ENCODE data around the gene HDAC2. TPM values are rescaled to one million over a fixed set of nuclear protein-coding genes. Genes with fewer than 3 reads are reported as not detected.
A peak's percentile ranks its signal among the peaks of the same experiment; 100 is the strongest.
"Not testable (repeated sequence)": the region's sequence is repeated elsewhere in the genome, so short reads cannot be mapped to it uniquely, and the experiment has no call there.

The HDAC2 gene
- total RNA-seq, 1 experiment from 2014 or later = 66.0 TPM

DNA sequence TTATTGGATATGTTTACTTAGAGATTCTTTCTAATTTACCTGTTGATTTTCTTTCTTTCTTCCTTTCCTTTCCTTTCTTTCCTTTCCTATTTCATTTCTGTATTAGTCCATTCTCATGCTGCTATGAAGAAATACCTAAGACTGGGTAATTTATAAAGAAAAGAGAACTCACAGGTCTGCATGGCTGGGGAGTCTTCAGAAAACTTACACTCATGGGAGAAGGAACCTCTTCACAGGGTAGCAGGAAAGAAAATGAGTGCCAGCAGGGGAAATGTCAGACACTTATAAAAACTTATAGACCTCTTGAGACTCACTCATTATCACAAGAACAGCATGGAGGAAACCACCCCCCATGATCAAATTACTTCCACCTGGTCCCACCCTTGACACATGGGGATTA lies 40.8 kb downstream of the HDAC2 start:
- DNase-seq (ENCODE audit: low read depth, low spot score) = no peak
- in situ Hi-C loops (cut with HindIII; ENCODE audit: low pct_unique_long_range_greater_than_20kb, low sequenced_read_pairs) = no loop called here

DNA sequence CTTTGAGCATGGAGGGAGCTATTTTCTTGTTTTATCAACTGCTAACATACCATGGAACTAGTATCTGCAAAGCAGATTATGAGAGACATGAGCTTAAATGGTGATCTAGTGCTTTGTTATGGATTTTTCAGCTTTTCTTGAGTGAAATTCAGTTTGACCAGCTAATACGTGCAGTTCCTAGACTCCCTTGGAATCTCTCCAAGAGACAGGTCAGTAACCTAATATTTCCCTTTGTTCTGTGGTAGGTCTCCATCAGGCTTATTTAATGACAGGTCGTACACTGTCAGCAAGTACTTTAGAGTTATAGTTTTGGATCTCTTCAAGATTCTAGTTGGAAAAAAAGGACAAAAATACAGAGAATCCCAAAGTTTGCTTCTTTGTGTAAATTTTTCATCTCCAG lies 43.9 kb downstream of the HDAC2 start:
- in situ Hi-C loops (cut with HindIII; ENCODE audit: low pct_unique_long_range_greater_than_20kb, low sequenced_read_pairs) = no loop called here
- no peak for DNase-seq (ENCODE audit: low read depth, low spot score)

GRCh38 chr6:113925378-113925777 lies 45.6 kb downstream of the HDAC2 start:
- DNase-seq (ENCODE audit: low read depth, low spot score) = no peak
- in situ Hi-C loops (cut with HindIII; ENCODE audit: low pct_unique_long_range_greater_than_20kb, low sequenced_read_pairs) = no loop called here

- no peak for DNase-seq (ENCODE audit: low read depth, low spot score)
- in situ Hi-C loops (cut with HindIII; ENCODE audit: low pct_unique_long_range_greater_than_20kb, low sequenced_read_pairs) = no loop called here
Measured at GRCh38 chr6:113924312-113924723, 46.6 kb downstream of the HDAC2 start.

DNA sequence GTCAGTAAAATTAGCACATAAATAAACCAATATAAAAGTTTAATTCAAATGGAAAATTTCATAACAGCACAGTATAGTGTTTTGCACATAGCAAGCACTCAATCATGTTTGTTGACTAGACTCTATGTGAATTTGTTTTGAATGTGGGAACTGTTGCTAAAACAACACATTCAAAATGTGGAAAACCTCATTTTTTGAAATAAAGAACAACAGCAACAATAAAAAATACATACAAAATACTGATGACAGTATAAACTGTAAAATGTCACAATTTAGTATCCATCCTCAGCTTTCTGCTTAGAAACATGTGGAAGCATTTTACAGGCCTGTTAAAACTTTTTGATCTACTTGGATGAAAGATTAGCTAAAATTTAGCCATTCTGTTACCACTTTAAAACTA lies 47.4 kb downstream of the HDAC2 start:
- no peak for DNase-seq (ENCODE audit: low read depth, low spot score)
- in situ Hi-C loops (cut with HindIII; ENCODE audit: low pct_unique_long_range_greater_than_20kb, low sequenced_read_pairs) = no loop called here

DNA sequence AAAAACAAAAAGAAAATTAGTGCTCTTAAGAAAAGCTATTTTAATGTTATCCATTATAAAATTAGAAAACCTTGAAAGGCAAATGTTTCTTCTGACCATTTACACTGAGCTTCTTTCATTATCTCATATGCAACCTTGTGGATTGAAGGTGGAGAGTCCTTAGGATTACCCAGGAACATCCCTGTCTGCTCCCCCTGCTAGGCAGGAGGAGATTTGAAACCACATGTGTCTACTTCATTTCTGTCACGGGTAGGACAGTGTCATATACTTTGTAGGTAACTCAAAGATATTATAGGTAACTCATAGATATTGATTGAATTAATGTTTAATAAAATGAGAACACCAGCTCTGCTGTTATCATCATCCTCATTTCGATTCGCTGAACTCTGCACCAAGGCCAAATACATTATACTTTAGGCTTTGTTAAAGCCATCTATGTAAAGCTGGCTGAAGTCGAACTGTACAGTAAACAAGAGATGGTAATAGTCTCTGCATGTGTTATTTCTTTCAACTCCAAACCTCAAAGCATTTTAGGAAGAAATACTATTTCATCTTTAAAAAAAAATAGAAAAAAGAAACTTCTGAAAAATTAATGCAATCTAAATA lies 49.5 kb downstream of the HDAC2 start:
- no peak for DNase-seq (ENCODE audit: low read depth, low spot score)
- in situ Hi-C loops (cut with HindIII; ENCODE audit: low pct_unique_long_range_greater_than_20kb, low sequenced_read_pairs) = no loop called here

GRCh38 chr6:113920663-113921267 lies 50.2 kb downstream of the HDAC2 start:
- DNase-seq (ENCODE audit: low read depth, low spot score) = no peak
- in situ Hi-C loops (cut with HindIII; ENCODE audit: low pct_unique_long_range_greater_than_20kb, low sequenced_read_pairs) = no loop called here

DNA sequence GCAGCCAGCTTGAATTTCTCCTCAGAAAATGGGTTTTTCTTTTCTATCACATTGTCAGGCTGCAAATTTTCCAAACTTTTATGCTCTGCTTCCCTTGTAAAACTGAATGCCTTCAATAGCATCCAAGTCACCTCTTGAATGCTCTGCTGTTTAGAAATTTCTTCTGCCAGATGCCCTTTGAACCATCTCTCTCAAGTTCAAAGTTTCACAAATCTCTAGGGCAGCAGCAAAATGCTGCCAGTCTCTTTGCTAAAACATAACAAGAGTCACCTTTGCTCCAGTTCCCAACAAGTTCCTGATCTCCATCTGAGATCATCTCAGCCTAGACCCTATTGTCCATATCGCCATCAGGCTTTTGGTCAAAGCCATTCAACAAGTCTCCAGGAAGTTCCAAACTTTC lies 60.7 kb downstream of the HDAC2 start:
- DNase-seq (ENCODE audit: low read depth, low spot score); in situ Hi-C loops (cut with HindIII; ENCODE audit: low pct_unique_long_range_greater_than_20kb, low sequenced_read_pairs): not testable (repeated sequence)

GRCh38 chr6:113909224-113909856 lies 61.6 kb downstream of the HDAC2 start:
- in situ Hi-C loops (cut with HindIII; ENCODE audit: low pct_unique_long_range_greater_than_20kb, low sequenced_read_pairs) = no loop called here

GRCh38 chr6:113908801-113909200 lies 62.1 kb downstream of the HDAC2 start:
- in situ Hi-C loops (cut with HindIII; ENCODE audit: low pct_unique_long_range_greater_than_20kb, low sequenced_read_pairs) = no loop called here

More at GRCh38 chr6:113909224-113909856, 61.6 kb downstream of the HDAC2 start:
- DNase-seq (ENCODE audit: low read depth, low spot score) = peak; percentile 66

GRCh38 chr6:113907102-113907815 lies 63.7 kb downstream of the HDAC2 start:
- DNase-seq (ENCODE audit: low read depth, low spot score) = peak; percentile 19
- in situ Hi-C loops (cut with HindIII; ENCODE audit: low pct_unique_long_range_greater_than_20kb, low sequenced_read_pairs) = no loop called here

More at GRCh38 chr6:113908801-113909200, 62.1 kb downstream of the HDAC2 start:
- no peak for DNase-seq (ENCODE audit: low read depth, low spot score)

DNA sequence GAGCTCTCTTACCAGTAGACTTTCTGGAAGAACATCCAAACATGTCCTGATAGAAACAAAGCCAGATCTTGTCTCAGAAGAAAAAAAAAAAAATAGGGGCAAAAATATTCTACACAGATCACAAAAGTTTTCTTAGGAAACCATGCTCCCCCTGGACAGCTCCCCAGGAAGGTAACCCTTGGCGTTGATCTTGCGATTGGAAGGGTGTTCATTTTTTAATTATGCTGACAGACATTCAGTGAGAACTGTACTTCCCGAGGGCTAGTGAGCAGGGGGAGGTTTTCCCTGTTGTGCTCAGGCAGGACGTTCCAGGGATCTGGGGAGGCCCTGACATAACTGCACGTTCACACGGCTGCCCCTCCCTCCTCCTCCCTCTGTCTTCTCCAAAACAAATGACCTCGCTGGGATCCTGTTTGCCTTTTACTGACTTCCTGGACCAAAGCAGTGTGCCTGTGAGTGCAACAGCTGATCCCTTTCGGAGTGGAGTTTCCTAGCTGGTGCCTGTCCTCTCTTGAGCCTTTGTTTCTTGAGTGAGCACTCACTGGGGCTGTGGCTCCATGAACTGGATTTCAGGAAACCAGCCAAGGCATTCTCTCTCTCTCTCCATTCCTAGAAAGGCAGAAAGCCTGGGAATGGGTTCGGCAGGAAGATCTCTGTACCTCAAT lies 67.2 kb downstream of the HDAC2 start:
- DNase-seq (ENCODE audit: low read depth, low spot score) = no peak

GRCh38 chr6:113901482-113901881 lies 69.5 kb downstream of the HDAC2 start:
- no peak for DNase-seq (ENCODE audit: low read depth, low spot score)
- in situ Hi-C loops (cut with HindIII; ENCODE audit: low pct_unique_long_range_greater_than_20kb, low sequenced_read_pairs) = no loop called here

More for the DNA sequence above, 67.2 kb downstream of the HDAC2 start:
- in situ Hi-C loops (cut with HindIII; ENCODE audit: low pct_unique_long_range_greater_than_20kb, low sequenced_read_pairs) = no loop called here

DNA sequence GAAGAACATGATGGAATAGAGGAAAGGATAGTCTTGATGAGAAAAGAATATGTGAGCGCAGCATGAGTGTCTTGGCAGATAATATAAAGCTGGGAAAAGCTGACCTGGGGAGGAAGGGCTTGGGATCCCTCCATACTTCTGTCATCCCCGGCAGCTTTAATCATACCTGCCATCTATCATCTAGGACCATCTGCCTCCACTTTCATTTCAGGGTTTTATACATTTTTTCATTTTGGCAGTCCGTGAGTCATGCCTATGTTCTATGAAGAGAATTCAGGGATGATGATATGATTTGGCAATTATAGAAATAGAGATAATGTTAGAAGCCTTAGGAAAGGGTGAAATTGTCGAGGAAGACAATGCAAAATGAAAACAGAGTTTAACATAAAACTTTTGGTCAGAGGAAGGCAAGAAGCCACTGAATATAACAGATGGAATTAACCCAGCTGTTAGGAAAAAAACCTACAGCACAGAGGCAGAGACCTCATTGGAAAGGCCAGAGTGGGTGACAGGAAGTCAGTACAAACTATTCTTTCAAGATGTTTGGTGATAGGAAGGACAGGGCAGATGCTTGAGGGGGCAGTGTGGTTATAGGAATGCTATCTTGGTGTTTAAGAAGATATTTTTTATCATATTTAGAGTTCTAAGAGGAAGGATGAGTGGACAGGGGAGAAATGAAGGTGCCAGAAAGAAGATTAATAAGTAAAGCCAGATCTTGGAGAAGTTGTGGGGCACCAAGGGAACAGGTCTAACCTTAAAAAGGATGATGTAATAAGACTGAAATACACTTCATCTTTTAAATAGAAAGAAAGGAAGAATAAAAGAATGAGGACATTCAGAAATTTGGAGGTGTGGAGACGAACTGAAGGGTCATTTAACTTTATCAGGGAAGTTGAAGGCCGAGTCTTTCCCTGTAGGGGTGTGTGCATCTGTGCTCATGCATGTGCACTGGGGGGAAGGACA lies 76.0 kb downstream of the HDAC2 start:
- in situ Hi-C loops (cut with HindIII; ENCODE audit: low pct_unique_long_range_greater_than_20kb, low sequenced_read_pairs) = no loop called here
- no peak for DNase-seq (ENCODE audit: low read depth, low spot score)

DNA sequence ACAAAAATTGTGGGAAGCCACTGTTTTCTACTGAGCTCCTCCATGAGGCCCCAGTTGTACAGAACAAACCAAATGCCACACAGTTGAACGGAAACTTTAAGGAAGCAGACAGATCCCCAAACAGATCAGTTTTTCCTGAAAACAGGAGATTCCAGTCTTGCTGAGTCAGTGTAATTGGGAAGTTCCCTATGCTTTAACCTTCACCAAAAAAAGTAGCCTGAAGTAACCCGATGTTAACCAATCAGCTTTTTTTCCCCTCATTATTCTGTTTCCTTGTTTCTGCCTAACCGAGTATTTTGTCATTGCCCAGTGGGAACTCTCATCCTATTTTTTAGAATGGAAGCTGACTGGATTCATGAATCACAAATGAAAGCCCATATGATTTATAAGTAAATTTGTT lies 77.1 kb downstream of the HDAC2 start:
- no peak for DNase-seq (ENCODE audit: low read depth, low spot score)
- in situ Hi-C loops (cut with HindIII; ENCODE audit: low pct_unique_long_range_greater_than_20kb, low sequenced_read_pairs) = no loop called here

- DNase-seq (ENCODE audit: low read depth, low spot score) = no peak
- in situ Hi-C loops (cut with HindIII; ENCODE audit: low pct_unique_long_range_greater_than_20kb, low sequenced_read_pairs) = no loop called here
Measured at GRCh38 chr6:113893451-113893850, 77.5 kb downstream of the HDAC2 start.
